ENCODE data around the gene DHRS4L2.

Gene DHRS4L2

GRCh38 chr14:24054646-24055045 lies 65.9 kb downstream of the DHRS4L2 start:
- DNase-seq (ENCODE audit: low spot score): no peak

Data from kidney tubule cell (primary cell).